PFSK-1 (cell line): ENCODE data around the gene PPM1L.

ENCODE experiments used
- FOXP2 ChIP-seq: optimal IDR thresholded peaks from 2 replicates; pipeline ENCODE3; 2011; ENCODE audit warnings: borderline replicate concordance, control low read depth, inconsistent platforms; ENCODE audit not compliant: insufficient read depth; ENCODE audit errors: extremely low read length, extremely low read depth
- POLR2AphosphoS5 ChIP-seq: IDR thresholded peaks from 2 replicates; pipeline ENCODE4 v1.6.1; 2012; ENCODE audit warnings: low read depth, mild to moderate bottlenecking, control low read depth, low read length, moderate library complexity
- SIN3A ChIP-seq: IDR thresholded peaks from 2 replicates; pipeline ENCODE4 v1.6.1; 2012; ENCODE audit warnings: mild to moderate bottlenecking, low read length, moderate library complexity, borderline replicate concordance; ENCODE audit not compliant: insufficient read depth
- TAF1 ChIP-seq: IDR thresholded peaks from 2 replicates; pipeline ENCODE4 v1.6.1; 2012; ENCODE audit warnings: low read length, control low read depth, borderline replicate concordance; ENCODE audit not compliant: insufficient read depth
- TF ChIP-seq, protein P1 (sequence below), 2 experiments: IDR thresholded peaks; 2 replicates each; pipeline versions ENCODE4 v1.6.1 to v1.8.0; 2011 to 2012; ENCODE audit warnings: low read depth in 2 of 2, low read length in 2 of 2, control low read depth in 1 of 2, inconsistent platforms in 1 of 2, mild to moderate bottlenecking in 1 of 2, moderate library complexity in 1 of 2; ENCODE audit not compliant: insufficient read depth in 1 of 2

The PPM1L gene

DNA sequence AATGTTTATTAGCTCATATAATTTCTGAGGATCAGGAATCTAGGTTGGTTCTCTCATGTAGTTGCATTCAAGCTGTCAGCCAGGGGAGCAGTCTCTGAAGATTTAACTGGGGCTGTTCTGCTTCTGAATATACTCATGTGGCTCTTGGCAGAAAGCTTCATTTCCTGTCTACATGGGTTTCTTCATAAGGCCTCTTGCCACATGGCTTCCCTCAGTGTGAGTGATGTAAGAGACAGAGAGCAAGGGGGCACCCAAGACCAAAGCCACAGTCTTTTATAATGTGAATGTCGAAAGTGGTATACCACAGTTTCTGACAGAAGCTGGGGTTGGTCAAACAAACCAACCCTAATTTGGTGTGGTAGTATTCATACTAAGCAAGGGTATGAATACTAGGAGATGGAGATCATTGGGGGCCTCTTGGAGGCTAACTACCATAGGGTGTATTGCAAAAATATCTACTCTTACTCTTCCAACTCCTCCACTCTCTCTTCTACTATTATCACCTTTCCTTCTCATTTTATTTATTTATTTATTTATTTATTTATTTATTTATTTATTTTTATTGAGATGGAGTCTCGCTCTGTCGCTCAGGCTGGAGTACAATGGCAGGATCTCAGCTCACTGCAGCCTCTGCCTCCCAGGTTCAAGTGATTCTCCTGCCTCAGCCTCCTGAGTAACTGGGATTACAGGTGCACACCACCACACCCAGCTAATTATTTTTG, 225.3 kb downstream of the PPM1L start:
- TF ChIP-seq SIN3A: no peak
- no peak for TF ChIP-seq POLR2AphosphoS5
- TF ChIP-seq, protein P1, sequence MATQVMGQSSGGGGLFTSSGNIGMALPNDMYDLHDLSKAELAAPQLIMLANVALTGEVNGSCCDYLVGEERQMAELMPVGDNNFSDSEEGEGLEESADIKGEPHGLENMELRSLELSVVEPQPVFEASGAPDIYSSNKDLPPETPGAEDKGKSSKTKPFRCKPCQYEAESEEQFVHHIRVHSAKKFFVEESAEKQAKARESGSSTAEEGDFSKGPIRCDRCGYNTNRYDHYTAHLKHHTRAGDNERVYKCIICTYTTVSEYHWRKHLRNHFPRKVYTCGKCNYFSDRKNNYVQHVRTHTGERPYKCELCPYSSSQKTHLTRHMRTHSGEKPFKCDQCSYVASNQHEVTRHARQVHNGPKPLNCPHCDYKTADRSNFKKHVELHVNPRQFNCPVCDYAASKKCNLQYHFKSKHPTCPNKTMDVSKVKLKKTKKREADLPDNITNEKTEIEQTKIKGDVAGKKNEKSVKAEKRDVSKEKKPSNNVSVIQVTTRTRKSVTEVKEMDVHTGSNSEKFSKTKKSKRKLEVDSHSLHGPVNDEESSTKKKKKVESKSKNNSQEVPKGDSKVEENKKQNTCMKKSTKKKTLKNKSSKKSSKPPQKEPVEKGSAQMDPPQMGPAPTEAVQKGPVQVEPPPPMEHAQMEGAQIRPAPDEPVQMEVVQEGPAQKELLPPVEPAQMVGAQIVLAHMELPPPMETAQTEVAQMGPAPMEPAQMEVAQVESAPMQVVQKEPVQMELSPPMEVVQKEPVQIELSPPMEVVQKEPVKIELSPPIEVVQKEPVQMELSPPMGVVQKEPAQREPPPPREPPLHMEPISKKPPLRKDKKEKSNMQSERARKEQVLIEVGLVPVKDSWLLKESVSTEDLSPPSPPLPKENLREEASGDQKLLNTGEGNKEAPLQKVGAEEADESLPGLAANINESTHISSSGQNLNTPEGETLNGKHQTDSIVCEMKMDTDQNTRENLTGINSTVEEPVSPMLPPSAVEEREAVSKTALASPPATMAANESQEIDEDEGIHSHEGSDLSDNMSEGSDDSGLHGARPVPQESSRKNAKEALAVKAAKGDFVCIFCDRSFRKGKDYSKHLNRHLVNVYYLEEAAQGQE (IDR thresholded peaks at IDR 0.05; ENCODE audit: insufficient read depth in 1 of 2, low read depth in 2 of 2, low read length in 2 of 2): no peak
- no peak for TF ChIP-seq FOXP2
- TF ChIP-seq TAF1: no peak

DNA sequence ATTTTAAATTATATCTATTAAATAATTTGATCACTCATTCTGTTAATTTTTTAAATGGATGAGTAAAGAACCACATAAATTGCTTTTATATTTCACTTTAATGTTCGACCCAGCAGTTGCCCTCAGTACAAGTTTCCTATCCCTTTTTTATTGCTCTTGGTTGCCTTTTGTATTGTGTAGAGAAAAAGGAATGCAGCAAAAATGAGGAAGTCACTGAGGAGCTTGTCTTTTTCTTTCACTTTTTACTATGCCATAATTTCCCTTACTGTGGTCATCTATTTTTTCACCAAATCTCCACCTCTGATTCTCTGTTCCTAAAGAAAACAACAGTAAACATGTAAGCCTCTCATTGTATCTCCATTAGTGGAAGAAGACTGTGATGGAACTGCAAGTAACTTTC, 226.5 kb downstream of the PPM1L start:
- no peak for TF ChIP-seq POLR2AphosphoS5
- TF ChIP-seq, protein P1 (IDR thresholded peaks at IDR 0.05; ENCODE audit: insufficient read depth in 1 of 2, low read depth in 2 of 2, low read length in 2 of 2): no peak
- no peak for TF ChIP-seq SIN3A
- no peak for TF ChIP-seq TAF1

DNA sequence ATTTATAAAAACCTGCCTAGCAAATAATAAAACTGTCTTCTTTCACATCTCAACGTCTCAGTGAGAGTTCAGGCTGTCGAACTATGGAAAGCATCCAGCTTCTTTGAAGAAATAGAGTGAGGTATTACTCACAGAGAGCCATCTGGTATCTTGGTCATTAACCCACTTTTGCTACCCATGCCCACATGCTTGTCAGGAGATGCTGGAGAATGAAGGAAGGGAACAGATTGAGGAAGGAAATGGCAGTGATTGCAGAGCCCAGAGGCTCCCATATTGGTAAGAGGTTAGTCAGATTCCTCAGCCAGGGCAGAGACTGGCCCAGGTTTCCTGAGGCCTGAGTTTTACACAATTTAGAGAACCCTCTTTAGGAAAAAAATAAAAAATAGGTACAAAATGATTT, 230.0 kb downstream of the PPM1L start:
- TF ChIP-seq, protein P1 (IDR thresholded peaks at IDR 0.05; ENCODE audit: insufficient read depth in 1 of 2, low read depth in 2 of 2, low read length in 2 of 2): no peak
- TF ChIP-seq SIN3A: no peak
- no peak for TF ChIP-seq POLR2AphosphoS5
- no peak for TF ChIP-seq TAF1

DNA sequence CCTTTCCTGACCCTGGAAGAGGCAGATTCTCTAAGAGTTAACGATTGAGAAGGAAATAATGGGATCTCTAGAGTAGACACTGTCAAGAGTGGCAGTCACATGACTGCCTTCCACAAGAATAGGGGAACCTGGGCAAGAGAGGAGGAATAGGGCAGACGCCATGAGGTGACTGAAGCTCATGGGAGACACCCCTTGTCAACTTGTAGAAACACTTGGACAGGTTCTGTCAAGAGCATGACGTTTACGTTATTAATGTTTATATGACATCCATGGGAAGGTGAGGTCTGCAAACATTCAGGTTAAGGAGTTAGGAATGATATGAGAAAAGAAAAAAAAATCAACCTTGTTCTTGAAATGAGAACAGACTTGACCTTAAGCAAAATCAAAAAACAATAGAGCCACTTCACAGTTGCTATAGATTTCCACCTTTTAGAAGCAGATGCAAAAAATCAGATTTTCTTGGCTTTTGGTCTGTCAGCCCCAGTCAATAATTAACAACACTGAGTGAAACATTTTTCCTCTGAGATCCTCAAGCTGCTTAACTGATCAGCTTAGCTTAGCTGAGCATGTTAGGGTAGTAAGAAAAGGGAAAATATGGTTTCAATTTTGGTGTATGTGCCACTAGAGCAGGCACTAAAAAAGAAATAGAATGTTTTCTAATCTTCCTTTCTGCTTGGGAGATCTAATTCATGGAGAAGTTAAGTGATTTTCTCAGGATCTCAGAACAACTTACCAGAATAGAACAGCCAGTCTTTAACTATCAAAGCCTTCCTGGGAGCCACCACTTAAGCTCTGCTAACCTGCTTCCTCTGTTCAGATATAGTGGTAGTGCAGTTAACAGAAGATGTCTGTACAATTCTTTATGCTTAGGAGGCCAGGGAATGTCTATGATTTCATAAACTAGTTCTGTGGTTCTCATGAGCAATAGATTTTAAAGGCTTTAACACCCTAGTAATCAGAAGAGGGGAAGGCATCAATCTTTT, 232.2 kb downstream of the PPM1L start:
- no peak for TF ChIP-seq SIN3A
- TF ChIP-seq, protein P1 (IDR thresholded peaks at IDR 0.05; ENCODE audit: insufficient read depth in 1 of 2, low read depth in 2 of 2, low read length in 2 of 2): no peak
- no peak for TF ChIP-seq POLR2AphosphoS5
- no peak for TF ChIP-seq TAF1
- TF ChIP-seq FOXP2: no peak
